Measurements from ENCODE around the gene KLHL30.

KLHL30 gene

GRCh38 chr2:238095143-238095542 lies 43.3 kb upstream of the KLHL30 start:
- Histone ChIP-seq H2AFZ (ENCODE audit: low read length) (no peak overlapping the region), H3K9me2 (ENCODE audit: low read depth, low read length) (no peaks in the 10 kb centered on the region), H3K27me3 (ENCODE audit: insufficient read depth, low read length) (0 out of 2 replicates have a peak, but pooled peaks cover 8% of the 10 kb centered on the region), H3K79me2 (ENCODE audit: insufficient read depth, low read length) (no peaks in the 10 kb centered on the region), H4K20me1 (ENCODE audit: insufficient read depth, low read length) (no peaks in the 10 kb centered on the region), H3K9ac (ENCODE audit: low read length) (no peak overlapping the region), H3K4me1 (ENCODE audit: insufficient read depth, low read length, severe bottlenecking) (peaks cover 10% of the 10 kb centered on the region), H3K4me2 (ENCODE audit: low read length) (no peak overlapping the region), H3K9me3 (ENCODE audit: low read length) (no peaks in the 10 kb centered on the region), H3K36me3 (ENCODE audit: insufficient read depth, low read length) (peaks cover 7% of the 10 kb centered on the region; the same call in 1 of the 2 replicates), H3K4me3 (ENCODE audit: low read depth, low read length, poor library complexity, severe bottlenecking) (no peak overlapping the region), H3F3A (ENCODE audit: insufficient read depth, low read length) (no peaks in the 10 kb centered on the region), H3K27ac (ENCODE audit: low read depth, low read length, poor library complexity, severe bottlenecking) (no peak overlapping the region)
- TF ChIP-seq CTCF (IDR thresholded peaks at IDR 0.05; ENCODE audit: low read length) (no peak), EZH2 (IDR thresholded peaks at IDR 0.05; ENCODE audit: borderline replicate concordance, low read length) (no peak)

- Histone ChIP-seq H3K9ac (ENCODE audit: low read length) (no peak overlapping the region), H3K9me3 (ENCODE audit: low read length) (no peaks in the 10 kb centered on the region), H3K4me1 (ENCODE audit: insufficient read depth, low read length, severe bottlenecking) (peaks cover 10% of the 10 kb centered on the region), H3K4me2 (ENCODE audit: low read length) (no peak overlapping the region), H3K79me2 (ENCODE audit: insufficient read depth, low read length) (no peaks in the 10 kb centered on the region), H3K4me3 (ENCODE audit: low read depth, low read length, poor library complexity, severe bottlenecking) (no peak overlapping the region), H4K20me1 (ENCODE audit: insufficient read depth, low read length) (no peaks in the 10 kb centered on the region), H3K36me3 (ENCODE audit: insufficient read depth, low read length) (peaks cover 7% of the 10 kb centered on the region; the same call in 1 of the 2 replicates), H3F3A (ENCODE audit: insufficient read depth, low read length) (no peaks in the 10 kb centered on the region), H2AFZ (ENCODE audit: low read length) (no peak overlapping the region), H3K27me3 (ENCODE audit: insufficient read depth, low read length) (peaks cover 12% of the 10 kb centered on the region; the same call in 1 of the 2 replicates), H3K27ac (ENCODE audit: low read depth, low read length, poor library complexity, severe bottlenecking) (no peak overlapping the region), H3K9me2 (ENCODE audit: low read depth, low read length) (no peaks in the 10 kb centered on the region)
- TF ChIP-seq EZH2 (IDR thresholded peaks at IDR 0.05; ENCODE audit: borderline replicate concordance, low read length): no peak
- no peak for TF ChIP-seq CTCF (IDR thresholded peaks at IDR 0.05; ENCODE audit: low read length)
Observed at GRCh38 chr2:238096311-238097011, 42.0 kb upstream of the KLHL30 start.

GRCh38 chr2:238097201-238097987 lies 41.1 kb upstream of the KLHL30 start:
- Histone ChIP-seq H3F3A (ENCODE audit: insufficient read depth, low read length) (no peaks in the 10 kb centered on the region), H3K27ac (ENCODE audit: low read depth, low read length, poor library complexity, severe bottlenecking) (no peak overlapping the region), H3K36me3 (ENCODE audit: insufficient read depth, low read length) (peaks cover 7% of the 10 kb centered on the region; the same call in 1 of the 2 replicates), H3K27me3 (ENCODE audit: insufficient read depth, low read length) (peaks cover 12% of the 10 kb centered on the region; the same call in 1 of the 2 replicates), H3K4me3 (ENCODE audit: low read depth, low read length, poor library complexity, severe bottlenecking) (no peak overlapping the region), H3K4me2 (ENCODE audit: low read length) (no peak overlapping the region), H3K9me2 (ENCODE audit: low read depth, low read length) (no peaks in the 10 kb centered on the region), H3K4me1 (ENCODE audit: insufficient read depth, low read length, severe bottlenecking) (peaks cover 10% of the 10 kb centered on the region), H3K9me3 (ENCODE audit: low read length) (no peaks in the 10 kb centered on the region), H3K9ac (ENCODE audit: low read length) (no peak overlapping the region), H4K20me1 (ENCODE audit: insufficient read depth, low read length) (no peaks in the 10 kb centered on the region), H3K79me2 (ENCODE audit: insufficient read depth, low read length) (no peaks in the 10 kb centered on the region), H2AFZ (ENCODE audit: low read length) (no peak overlapping the region)
- TF ChIP-seq EZH2 (IDR thresholded peaks at IDR 0.05; ENCODE audit: borderline replicate concordance, low read length) (no peak), CTCF (IDR thresholded peaks at IDR 0.05; ENCODE audit: low read length) (no peak)

All from OCI-LY1 (cell line).